GM21737 (cell line): ENCODE data around the gene MACO1.
A peak's percentile ranks its signal among the peaks of the same experiment; 100 is the strongest.

Experiments
- ATAC-seq: cut with Tn5 transposase; IDR thresholded peaks from one replicate; pipeline ENCODE4 v1.9.1; 2021; ENCODE audit warnings: mild to moderate bottlenecking, moderate library complexity; ENCODE audit not compliant: unreplicated experiment

MACO1 gene

DNA sequence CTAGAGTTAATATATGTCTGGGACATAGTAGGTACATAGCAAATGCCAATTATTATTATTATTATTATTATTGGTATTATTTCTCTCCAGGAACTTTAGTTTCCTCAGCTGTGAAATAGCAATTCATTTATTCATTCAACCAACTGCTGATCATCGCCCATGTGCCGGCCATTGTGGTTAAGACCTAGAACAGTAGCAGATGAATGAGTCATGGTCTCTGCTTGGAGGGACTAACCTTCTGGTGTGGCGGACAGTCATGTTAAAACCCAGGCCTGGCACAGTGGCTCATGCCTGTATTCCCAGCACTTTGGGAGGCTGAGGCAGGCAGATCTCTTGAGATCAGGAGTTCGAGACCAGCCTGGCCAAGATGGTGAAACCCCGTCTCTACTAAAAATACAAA lies 88.9 kb downstream of the MACO1 start:
- ATAC-seq: no peak

DNA sequence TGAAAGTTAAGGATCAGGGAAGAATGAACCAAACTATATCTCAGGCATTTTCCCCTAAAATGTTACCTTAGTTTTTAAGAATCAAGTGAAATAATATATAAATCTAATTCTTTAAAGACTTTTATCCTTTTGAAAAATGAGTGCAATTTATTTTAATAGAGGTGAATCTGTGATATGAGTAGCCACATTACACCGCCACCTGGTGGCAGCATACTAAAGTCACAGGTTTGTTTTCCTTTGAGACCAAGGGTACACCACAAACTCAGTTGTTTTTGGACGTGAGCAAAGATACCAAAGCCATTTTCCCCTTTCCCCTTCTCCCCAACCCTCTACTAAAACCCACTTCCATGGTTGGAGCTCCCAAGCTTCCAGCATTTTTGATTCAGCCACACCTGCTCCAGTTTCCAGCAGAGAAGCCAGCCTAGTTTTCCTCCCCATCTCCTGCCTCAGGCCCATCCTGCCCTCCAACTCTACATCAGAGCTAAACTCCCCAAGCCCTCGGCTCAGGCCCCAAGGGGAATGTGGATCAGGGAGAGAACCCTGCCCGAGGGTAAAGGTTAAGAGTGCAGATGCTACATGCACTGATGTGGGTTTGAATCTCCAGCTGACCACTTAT lies 89.9 kb downstream of the MACO1 start:
- no peak for ATAC-seq

DNA sequence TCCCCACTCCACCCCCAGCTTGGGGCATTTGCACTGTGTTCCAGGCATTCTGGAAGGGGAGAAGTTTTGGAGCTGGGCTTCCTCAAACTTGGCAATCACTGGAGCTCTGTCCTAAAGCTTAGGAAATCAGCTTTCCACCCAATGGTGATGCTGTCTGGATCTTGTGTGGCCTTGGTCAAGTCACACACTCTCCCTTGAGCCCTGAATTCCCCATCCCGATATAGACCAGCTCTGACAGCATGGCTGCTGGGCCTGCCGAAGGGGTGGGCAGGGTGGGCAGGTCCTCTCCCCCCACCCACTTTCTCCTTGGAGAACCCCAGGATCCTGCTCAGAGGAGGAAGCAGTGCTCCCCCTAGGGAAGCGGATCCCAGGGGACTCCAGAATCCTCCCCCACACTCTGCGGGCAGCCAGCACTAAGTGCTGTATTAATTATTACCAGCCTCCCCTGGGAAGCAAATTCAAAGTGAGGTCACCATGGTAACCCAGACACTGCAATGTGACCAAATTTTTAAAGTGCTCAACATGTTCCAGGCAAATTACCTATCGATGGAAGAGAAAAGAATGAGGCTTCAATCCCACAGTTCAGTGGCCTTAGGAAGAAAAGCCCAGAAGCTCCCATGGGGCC lies 91.4 kb downstream of the MACO1 start:
- peak; percentile 51 for ATAC-seq

DNA sequence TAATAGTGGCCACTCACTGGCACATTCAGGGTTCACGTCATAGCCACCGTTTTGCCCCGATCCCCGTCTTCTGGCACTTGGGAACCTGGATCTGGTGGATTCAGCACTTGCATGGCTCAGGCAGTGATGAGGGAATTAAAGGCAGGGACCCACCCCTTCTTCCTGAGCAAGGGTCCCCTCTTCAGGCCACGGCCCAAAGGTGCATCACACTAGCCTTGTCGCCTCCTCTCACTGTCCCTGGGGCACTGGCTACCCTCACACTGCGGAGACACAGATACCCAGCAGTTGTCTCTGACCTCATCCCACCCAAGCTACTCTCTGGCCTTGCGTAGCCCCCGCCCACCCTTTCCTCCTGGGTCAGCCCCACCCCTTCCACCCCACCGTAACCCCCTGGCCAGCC lies 92.8 kb downstream of the MACO1 start:
- no peak for ATAC-seq

DNA sequence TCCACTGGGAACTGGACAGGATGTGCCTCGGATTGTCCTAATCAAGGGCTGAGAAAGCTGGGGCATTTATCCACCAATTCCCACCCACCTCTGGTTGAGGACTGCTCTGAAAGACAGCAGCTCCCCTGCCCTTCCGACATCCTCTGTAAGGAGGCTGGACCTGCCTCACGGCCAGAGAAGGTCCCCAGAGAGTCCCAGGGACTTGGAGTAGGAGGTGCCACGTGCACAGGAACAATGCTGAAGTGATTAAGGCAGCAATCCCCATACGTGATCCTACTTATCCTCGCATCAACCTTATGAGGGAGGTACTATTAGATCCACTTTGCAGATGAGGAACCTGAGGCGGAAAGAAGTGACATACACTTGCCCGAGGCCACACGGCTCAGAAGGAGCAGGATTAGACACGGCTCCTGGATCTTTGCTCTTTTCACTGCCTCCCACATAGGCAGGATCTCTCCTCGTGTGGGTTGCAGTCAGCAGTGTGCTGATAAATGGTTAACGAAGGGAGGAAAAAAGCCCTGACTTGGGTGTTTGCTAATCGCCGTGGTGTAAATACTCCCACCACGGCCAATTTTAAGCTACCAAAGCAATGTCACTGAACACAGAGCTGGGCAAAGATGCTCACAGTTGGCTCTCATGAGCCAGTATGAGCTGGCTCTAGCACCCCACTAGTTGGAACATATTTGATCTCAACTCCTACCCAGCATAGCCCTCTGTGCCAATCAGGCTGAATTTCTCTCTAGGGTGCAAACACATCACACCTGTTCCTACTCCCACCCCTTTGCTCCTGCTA lies 94.1 kb downstream of the MACO1 start:
- ATAC-seq: no peak

DNA sequence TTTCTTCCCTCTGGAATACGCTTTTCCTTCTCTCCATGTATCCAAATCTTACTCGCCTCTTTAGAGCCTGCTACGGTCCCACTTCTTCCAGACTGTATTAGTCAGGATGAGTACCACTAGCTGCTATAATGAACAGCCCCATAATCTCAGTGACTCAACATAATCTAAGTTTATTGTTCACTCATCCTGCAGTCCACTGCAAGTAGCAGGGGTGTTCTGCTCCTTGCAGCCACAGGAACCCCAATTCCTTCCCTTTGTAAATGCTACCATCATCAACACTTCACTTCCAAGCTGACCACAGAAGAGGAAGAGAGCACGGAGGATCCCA lies 94.6 kb downstream of the MACO1 start:
- ATAC-seq: no peak

DNA sequence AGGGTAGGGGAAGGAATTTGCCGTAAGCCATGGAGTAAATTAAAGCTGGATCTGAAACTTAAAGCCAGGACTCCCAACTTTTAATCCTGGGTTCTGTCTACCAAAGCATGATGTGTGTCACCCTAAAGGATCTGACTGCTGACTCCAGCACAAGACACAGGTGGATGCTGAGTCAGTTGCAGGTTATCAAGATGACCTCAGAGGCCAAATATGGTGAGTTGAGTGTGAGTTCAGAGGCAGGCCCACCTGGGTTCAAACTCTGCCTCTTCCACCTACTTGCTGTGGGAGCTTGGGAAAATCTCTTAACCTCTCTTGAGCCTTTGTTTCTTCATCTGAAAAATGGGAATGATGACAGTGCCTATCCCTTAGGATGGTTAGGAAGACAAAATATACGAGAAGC lies 96.1 kb downstream of the MACO1 start:
- ATAC-seq: no peak

DNA sequence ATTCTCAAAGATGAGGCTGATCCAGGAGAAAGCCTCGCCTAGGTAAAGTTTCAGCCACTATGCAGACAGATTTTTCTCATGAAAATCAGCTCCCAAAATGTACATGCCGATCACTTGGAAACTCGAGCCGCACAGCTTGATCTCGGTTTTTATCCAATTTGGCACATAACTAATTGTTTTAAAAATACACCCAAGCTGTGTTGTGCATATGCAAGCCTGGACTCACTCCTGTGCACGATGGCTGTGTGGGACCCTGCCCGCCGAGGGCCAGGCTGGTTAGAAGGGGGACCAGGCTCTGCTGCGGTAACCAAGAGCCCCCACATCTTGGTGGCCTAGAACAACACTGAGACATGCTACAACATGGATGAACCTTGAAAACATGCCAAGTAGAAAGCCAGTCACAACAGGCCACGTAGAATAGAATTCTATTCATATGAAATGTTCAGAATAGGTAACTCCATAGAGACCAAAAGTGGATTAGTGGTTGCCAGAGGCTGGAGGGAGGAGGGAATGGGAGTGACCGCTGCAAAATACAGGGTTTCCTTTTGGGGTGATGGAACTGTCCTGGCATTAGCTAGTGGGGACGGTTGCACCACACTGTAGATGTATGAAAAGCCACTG lies 96.6 kb downstream of the MACO1 start:
- ATAC-seq: no peak

DNA sequence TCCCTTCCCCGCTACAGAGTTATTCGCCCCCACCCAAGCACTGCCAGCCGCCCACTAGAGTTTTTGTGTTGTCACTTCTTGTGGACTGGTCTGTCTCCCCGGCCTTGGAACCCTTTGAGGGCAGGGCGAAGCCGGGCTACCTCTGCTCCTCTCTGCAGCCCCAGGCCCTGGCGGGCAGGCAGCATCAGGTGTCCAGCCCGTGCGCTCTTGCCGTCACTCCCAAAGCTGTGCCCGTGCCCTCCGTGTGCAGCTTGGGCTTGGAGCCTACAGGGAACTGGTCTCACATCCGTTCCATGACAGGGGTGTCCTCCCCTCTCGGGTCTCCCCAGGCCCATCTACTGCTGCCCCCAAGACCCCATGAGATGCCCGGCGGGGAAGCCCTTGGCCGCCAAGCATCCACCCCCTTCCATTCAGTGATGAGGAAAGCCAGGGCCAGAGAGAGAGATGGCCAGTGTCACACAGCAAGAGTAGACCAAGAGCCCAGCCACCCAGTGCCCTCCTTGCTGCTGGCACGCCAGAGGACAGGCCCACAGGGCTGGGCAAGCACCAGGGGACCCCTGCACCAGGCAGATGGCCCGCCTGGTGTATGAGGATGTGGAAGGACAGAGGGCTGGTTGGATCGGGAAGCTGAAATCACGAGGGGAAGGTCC lies 97.4 kb downstream of the MACO1 start:
- no peak for ATAC-seq

DNA sequence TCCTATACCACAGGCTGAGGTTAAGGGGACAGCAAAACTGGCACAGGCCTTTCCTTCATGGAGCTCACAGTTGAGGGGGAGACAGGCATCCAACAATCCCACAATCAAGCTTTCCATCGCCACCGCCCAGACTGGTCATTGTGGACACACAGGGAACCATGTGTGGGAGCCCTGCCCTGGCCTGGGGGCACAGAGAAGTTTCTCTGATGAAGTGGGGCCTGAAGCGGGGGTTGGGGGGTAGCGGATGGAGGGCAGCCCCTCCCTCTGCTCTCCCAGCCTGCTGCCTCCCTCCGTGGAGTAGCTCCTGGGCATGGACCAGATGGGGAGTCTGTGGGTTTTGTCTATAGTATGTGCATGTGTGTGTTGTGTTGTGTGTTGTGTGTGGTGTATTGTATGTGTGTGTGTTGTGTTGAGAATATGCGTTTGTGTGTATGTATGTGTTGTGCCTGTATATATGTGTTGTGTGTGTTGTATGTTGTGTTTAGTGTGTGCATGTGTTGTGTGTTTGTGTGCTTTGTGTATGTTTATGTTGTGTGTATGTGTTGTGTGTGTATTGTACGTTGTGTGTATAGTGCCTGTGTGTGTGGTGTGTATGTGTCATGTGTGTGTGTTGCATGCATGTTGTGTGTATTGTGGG lies 98.3 kb downstream of the MACO1 start:
- ATAC-seq: no peak

DNA sequence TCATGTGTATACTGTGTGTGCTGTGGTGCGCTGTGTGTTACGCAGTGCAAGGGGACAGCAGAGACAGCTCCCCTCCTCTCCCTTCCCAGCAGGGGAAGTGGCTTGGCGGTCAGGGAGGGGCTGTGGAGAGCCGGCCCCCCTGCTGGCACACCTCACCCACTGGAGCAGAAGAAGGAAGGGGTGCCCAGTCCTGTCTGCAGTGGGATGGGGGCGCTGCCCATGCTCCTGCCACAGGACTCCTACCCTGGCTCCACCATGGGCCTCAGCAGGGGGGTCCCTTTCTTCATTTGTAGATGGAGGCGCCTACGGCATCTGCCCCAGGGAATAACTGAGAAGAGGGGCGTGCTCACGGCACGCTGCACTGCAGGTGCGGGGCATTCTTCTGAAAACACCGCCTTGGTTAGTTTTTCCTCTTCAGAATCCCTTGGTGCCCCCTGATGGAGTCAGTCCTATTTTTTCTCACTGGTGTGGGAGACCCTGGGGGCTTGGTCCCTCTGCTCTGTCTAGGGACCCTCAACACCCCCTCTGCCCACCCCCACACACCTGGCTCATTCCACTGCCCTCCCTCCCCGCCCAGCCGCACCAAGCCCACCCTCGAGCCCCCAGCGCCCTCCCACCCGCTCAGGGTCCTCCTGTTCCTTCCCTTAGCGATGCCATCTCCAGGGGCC lies 99.0 kb downstream of the MACO1 start:
- ATAC-seq: no peak

DNA sequence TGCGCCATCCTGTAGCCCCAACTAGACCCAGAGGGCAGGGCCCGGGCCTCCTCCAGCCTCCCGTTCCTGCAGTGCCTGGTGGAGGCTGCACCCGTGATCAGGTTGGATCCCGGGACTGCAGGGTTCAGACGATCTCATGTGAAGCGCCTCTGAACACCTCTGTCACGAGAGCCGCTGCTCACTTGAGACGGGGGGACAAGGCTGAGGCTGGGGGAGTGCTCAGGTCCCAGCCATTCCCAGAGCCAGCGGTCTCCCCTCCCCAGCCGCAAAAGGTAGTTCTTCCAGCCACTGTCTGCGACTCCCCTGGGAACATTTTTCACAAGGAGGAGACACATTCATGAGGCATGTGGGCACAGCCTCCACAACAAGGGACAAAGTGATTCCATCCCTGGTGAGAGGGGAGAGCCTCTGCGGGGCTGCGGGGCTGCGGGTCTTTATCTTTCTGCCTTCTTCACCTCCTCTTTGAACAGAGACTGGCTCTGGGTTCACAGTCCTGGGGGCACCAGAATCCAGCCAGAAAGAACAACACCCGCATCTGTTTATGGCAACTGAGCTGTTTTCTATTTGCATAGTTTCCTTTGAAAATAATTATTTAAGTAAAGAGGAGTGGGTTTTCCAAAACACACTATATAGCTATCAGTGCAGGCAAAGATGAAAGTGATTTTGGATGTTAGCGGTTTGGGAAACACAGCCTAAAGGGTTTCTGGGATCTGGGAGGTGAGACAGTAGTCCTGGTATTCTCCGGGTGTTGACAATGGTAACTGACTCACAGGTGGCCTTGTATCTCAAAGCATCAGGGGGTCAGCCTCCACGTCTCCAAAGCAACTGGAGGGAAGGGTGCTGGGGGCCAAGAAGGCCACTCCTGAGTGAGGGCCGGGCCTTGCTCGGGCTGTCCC lies 99.7 kb downstream of the MACO1 start:
- no peak for ATAC-seq

DNA sequence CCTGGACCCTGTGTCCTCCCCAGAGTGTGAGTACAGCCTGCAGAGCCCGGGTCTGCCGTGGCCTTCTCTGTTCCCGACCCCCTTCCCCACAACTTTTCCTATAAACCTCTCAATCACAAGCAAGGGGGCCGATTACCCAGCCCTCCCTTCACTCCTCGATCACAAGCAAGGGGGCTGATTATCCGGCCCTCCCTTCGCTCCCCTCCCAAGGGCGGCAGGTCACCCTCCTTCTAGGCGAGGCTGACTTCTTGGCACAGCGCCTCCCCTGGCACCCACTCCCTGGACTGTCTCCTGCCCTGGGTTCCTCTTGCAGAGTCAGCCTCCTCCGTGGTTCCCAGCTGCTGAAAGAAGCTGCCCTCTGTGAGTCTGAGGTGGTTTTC lies 100.4 kb downstream of the MACO1 start:
- no peak for ATAC-seq

DNA sequence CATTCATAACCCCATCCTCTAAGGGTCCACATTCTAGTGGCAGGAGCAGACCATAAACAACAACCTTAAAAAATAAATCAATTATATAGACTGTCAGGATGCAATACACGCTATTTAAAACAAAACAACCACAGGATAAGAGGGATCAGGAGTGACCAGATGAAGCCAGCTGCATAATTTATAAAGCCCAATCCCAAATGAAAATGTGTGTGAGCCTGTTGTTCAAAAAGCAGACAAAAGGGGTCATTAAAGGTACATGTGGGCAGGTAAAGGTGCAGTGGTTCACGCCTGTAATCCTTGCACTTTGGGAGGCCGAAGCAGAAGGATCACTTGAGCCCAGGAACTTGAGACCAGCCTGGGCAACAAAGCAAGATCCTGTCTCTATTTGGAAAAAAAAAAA lies 102.3 kb downstream of the MACO1 start:
- ATAC-seq: no peak

DNA sequence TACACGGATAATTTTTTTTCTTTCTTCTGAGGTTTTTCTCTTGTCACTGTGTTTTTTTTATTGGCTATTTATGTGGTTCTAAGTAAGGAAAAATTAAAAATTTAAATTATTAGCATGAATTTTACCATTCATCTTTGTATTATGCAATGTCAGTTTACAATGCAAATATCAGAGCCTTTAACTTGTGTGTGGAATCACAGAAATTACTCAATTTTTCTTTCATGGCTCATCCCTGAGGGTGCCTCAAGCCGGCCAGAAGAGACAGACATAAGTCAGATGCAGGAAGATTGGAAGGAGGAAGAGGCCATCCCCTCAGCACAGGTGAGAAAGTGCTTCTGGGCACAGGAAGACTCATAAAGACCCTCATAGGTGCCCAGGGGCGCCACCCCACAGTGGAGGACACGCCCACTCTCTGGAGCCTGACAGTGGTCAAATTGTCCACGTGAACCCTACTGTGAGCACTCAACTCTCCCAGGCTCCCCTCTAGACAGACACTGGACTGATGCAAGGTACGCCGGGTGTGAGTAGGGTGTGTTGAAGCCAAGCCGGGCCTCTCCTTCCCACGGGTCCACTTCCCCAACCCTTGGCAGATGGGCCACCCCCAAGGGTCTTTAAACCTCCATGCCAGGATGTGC lies 103.2 kb downstream of the MACO1 start:
- ATAC-seq: no peak

DNA sequence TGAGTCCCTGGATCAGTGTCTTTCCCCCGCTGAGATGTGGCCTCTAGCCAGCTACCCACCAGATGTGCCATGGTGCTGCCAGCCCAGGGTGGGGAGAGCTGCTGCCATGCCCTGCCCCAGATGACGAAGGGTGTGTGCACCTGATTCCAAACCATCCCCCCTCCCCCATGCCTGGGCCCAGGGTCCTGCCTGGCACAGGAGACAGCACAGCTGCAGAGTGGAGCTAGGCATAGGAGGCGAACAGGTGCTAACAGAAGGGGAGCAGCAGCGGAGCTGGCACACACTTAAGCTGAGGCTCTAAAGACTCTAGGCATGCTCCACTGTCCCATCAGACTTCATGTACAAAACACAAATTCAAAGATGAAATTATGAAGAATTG lies 103.7 kb downstream of the MACO1 start:
- ATAC-seq: no peak

DNA sequence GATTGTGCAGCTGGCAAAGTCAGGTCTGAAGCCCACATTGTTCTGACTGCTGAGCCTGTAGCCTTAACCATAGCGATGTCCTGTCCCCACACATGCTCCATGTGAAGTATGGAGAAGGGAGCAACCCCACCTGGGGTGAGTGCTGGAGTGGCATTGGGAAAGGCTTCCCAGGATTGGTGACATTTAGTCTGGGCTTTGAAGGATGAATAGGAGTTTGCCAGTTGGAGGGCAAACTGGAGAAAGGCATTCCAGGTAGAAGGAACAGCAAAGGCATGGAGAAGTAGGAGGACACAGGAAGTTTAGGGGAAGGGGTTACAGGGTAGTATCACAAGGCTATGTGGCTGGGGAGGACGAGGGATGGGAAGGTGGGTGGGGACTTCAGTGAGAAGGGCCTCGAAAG lies 105.4 kb downstream of the MACO1 start:
- no peak for ATAC-seq

DNA sequence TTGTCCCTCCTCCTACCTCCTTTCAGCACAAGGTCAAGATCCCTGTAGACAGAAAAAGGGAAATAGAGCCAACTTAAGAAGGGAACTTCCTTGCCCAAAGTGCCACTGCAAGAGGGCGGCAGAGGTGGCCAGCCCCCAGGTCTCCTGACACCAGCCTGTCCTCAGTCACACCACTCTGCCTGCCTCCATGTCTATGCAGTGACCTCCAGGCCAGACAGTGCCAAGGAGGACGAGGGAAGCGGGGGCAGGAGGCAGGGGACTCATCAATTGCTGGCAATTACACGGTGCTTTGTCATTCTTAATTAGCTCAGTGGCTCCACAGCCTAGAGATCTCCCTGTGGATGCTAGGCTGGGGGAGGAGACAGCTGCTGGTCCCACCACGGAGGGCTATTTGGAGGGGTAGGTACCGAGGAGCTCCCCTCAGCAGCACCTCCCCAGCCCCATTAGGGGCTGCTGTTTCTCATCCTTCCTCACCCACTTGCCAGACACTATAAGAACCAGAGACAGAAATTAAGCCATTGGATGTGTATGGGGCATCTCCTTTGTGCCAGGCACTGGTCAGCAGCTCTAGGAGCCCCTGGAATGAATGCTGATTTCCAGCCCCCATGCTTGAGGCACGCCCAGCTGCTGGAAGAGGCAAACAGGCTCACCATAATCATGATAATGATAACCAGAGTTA lies 106.6 kb downstream of the MACO1 start:
- no peak for ATAC-seq
